GM20431 (cell line): Measurements from ENCODE around the gene VPS52.

Experiments used
- in situ Hi-C: fragments of 300-500 bp; cut with MseI, MboI; formaldehyde crosslinking; loops from one replicate; pipeline ENCODE4 v1.15.0; 2020; ENCODE audit warnings: low sequenced_read_pairs; ENCODE audit not compliant: unreplicated experiment

The VPS52 gene

DNA sequence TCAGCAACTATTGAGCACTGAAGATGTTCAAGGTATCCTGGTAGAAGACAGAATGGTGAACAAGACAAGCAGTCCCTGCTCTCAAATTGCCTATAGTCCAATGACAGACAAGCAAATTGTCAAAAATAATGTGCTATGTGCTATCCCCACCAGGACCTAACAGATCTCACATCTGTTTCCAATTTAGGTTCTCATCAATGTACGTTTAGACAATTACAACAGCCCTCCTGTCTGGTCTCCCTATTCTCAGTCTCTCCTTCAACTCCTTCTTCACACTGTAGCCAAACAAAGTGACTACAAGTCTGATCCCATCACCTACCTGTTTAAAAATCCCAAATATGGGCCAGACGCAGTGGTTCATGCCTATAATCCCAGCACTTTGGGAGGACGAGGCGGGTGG, 34.7 kb upstream of the VPS52 start:
- in situ Hi-C loops, result no loop called here

DNA sequence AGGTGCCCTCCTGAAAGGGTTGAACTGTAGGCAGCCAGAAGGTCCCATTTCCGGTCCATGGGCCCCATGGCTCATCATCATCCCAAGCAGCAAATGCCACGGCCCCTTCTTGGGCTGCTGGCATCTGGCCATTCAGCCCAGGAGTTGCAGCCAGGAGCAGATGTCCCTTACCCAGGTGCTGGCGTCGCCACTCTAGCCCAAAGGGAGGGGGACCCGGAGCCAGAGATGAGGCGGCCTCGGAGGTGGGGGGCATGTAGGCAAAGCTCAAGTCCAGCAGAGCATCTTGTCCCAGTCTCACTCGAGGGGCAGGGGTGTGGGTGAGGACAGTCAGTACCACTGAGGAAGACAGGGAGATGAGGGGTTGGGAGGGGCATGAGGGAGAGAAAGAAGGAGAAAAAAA, 33.4 kb upstream of the VPS52 start:
- in situ Hi-C loops, result no loop called here

DNA sequence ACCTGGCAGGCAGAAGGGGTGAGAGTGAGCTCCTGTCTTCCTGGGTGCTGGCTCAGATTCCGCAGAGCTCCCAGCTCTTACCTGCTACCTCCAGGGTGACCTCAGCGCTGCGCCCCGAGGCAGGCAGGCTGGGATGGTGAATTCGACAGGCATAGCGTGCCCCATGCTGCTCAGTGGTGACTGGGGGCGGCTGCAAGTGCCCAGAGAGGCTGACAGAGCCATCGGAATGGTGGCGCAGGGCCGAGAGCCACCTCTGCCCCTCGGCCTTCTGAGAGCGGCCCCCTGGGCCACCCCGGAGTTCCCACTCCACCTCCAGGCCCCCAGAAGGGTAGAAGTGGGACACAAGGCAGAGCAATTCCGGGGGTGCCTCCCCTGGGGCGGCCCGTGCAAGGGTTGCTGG, 32.5 kb upstream of the VPS52 start:
- in situ Hi-C loops, result no loop called here

GRCh38 chr6:33301877-33302276, 30.2 kb upstream of the VPS52 start:
- in situ Hi-C loops, result no loop called here

DNA sequence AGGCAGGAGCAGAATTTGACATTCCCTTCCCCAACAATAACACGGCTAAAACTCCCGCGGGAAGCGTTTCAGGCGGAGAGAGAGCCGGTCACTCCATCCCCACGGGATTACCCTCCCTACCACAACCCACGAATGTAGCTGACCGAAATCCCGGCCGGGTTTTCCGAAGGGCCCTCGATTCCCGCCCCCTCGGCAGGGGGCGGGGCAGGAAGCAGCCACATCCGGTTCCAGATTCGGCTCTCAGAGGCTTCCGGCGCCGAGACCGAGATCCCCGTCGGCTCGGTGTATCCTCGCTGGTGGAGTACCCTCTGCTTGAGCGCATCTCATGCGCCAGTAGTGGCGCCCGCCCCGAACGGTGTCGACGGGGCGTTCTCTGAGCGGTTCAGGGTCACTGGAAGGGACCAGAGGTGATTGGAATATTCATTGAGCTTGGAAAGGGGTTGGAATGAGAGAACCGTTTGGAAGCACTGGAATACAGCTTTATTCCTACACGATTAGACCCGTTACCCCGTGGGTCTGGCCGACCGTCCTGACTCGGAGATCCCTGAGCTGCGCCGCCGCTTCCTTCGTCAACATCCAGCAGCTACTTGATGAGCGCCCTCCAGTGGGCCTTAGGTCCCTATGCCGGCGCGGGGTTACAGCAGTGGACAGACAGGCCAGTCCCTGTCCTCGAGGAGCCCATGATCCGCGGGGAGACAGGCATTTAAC, 27.7 kb upstream of the VPS52 start:
- in situ Hi-C loops, result no loop called here

DNA sequence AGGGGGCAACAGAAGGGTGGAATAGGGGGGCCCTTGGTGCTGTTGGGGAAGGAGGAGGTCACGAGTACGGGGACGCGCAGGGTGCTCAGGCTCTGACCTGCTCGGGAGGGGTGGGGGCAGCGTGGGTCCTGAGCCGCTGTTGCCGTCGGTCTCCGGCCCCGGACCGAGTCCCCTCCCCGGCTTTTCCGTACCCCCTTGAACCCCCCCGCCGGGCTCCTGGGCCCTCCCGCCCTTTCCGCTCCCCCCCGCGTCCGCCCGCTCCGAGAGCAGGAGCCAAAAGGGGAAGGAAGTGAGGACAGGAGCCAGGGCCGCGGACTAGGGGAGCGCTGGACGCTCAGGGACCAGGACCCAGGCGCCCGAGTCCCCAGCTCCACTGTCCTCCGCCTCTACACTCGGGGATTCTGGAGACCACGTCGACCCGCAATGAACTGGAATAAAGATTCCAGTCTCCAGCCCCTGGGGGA, 27.1 kb upstream of the VPS52 start, which contains the start of gene RGL2:
RGL2 (minus strand) TSS at position 170 of the 464 bp plus-strand sequence. CDS start 332 bp downstream, outside the sequence.
- in situ Hi-C loops, result no loop called here

DNA sequence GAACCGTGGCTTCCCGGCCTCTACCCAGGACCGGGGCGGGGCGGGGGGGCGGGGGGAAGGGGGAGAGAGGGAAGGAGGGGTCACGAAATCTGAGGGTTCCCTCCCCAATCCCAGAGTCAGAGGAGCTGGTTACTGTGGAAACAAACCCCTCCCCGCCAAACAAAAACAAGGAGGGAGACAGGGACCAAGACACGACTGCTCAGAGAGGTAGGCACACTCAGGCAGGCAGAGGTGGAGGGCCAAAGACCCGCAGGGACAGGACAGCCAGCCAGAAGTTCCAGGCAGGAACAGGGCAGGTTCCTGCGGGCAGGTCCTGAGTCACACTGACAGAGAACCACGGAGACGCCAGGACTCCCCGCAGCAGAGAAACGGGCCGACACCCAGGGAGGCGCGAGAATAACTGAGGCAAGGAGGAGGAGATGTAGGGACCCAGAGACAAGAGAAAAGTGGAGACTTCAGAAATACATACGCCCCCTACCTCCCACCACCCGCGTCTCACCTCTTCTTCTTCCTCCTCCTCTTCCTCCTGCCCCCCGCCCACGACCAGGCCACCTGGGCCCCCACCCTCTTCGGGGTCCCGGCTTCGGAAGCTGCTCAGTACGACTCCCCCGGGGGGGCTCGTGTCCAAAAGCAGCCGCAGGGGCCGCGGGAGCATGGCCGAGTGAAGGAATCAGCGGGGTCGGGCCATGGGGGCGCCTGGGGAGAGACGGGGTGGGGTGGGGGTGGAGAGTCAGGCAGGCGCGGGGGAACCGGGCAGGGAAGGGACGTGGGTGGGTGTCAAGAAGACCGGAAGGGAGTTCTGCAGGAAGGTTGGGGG, 26.5 kb upstream of the VPS52 start:
- in situ Hi-C loops, result no loop called here

DNA sequence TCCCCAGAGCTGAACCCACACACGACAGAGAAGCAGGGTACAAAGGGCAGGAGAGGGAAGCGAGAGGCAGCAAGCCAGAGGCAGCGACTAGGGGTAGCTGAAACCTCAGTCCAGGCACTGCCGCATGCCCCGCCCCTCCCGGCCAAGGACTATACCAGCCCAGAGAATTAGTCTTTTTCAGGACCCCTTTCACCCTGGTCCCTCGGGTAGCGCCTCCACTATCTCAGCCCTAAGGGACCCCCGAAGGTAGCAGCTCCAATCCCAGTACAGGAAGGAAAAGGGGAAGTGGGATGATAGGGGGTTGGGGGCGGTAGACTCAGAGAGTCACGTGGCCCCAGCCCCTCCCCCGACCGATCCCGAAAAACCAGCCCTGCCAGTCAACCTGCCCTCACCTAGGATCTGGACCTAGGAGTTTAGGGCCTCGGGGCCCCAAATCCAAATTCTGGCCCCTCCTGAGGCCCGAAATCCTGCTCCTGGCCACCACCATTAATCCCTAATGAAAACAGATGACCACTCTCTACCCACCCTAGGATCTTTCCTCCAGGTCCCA, 25.8 kb upstream of the VPS52 start:
- in situ Hi-C loops, result no loop called here

- in situ Hi-C loops, result no loop called here
Observed at GRCh38 chr6:33296797-33297405, 25.2 kb upstream of the VPS52 start.

- in situ Hi-C loops, result no loop called here
Observed at GRCh38 chr6:33295621-33296369, 24.1 kb upstream of the VPS52 start.

DNA sequence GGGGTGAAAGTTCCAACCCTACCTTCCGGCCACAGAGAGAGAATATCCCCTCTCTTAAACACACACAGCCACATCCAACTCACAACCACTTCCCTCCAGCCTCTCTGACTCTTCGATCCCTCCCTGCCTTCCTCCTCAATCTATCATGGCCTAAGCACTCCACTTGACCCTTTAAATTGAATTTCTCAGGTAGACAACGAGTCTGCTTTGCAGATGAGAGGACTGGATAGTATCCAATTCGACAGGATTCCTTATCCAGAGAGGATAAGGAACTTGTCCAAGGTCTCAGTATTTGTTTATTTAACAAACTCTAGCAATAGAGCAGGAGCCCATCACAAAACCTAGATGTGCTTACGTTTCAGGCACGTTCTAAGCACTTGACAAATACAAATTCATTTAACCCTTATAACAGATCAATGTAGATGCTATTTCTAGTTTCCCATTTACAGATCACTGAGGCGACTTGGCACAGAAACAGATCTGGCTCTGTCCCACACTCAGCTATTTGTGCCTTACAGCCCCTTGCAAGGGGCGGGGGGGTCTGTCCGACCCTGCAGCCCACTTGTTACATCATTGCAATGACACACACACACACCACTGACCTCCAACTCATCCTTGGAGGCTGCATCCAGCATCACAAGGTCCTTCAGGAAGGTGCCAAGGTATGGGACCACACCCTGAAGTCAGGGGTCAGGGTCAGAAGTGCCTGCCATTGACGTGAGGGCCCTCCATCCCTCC, 22.6 kb upstream of the VPS52 start:
- in situ Hi-C loops, result no loop called here

GRCh38 chr6:33292996-33293682, 21.5 kb upstream of the VPS52 start:
- in situ Hi-C loops, result no loop called here

GRCh38 chr6:33290459-33290858, 18.8 kb upstream of the VPS52 start:
- in situ Hi-C loops, result no loop called here

- in situ Hi-C loops, result no loop called here
Observed at GRCh38 chr6:33289784-33290315, 18.2 kb upstream of the VPS52 start.

DNA sequence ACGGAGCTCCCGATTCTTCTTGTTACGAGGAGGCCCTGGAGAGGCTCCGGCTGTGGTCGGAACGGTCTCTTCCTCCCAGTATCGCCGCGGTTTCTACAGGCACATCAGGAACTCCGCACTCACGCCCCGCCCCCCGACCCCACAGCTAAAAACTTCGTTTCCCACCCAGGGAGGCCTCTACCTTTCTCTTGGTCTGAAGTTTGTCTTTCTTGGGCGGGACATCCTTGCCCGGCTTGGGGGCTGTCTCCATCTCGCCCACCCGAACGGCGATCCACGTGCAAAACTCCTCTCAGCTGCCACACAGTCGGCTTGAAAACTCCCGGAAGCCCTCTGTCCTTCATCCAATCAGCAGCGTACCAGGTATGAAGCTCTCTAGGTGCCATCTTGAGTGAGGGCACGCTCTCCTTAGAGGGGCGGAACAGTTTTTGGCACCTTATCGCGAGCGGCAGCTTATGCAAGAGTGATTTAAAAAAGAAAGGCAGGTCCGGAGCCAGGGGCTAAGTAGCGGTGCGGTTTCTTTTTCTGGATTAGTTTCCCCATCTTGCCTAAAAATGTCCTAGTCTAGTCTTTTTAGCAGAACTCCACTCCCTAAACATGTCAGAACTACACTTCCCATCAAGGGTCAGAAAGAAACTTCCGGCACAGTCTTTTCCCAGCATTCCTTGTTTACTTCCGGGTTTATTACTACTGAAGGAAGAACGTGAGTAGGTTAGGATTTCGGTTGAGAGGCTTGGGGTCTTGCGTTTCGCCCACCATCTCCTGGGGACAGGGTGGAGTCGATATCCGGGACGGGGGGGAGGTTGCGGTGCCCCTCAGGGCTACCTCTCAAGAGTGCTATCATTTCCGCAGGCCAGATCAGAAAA, 17.5 kb upstream of the VPS52 start, which contains the start of the genes PFDN6 and WDR46:
PFDN6 (plus strand) TSS at position 681 of the 863 bp plus-strand sequence. CDS start 256 bp downstream, outside the sequence.
WDR46 (minus strand) TSS at position 319 of the 863 bp plus-strand sequence; CDS start at position 250, 69 bp downstream.
- in situ Hi-C loops, result no loop called here

GRCh38 chr6:33288141-33288920, 16.7 kb upstream of the VPS52 start:
- in situ Hi-C loops, result no loop called here
